ENCODE measurements around the gene KAZALD1. TPM values are rescaled to one million over a fixed set of nuclear protein-coding genes. Genes with fewer than 3 reads are reported as not detected.

KAZALD1 gene
- total and polyA plus RNA-seq, 11 donors = 1.9 to 11.1 (median 7.4) TPM

DNA sequence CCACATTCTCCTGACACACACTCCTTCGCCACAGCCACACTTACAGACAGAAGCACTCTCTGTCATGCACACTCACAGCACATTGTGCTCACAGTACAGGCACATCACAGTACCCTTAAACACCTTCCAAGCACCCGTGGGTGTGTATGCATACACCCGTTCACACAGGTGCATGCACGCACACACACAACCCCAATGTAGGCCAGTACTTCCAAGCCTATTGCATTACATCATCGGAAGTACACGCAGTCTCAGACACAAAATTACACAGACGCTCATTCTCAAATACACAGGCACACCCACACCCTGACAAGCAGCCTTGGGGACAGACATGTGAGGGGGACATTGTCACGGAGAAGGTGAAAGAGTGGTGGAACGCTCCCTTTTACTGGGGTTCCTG is 11.1 kb downstream of the KAZALD1 start:
- ATAC-seq = no peak
- no peak for DNase-seq
- Histone ChIP-seq H3K27me3 (peaks cover 0 to 61% (median 34%) of the 10 kb centered on the region in 9 donors), H3K9me3 (no peaks in the 10 kb centered on the region), H3K4me1 (peaks cover 0 to 28% (median 0%) of the 10 kb centered on the region in 12 donors), H3K4me3 (no peak overlapping the region), H3K27ac (no peak overlapping the region), H3K36me3 (no peaks in the 10 kb centered on the region)
- 61 to 72% (median 67%) methylated on average over 9 of the region's 9 CpGs for WGBS, 4 donors
- TF ChIP-seq, protein P1, sequence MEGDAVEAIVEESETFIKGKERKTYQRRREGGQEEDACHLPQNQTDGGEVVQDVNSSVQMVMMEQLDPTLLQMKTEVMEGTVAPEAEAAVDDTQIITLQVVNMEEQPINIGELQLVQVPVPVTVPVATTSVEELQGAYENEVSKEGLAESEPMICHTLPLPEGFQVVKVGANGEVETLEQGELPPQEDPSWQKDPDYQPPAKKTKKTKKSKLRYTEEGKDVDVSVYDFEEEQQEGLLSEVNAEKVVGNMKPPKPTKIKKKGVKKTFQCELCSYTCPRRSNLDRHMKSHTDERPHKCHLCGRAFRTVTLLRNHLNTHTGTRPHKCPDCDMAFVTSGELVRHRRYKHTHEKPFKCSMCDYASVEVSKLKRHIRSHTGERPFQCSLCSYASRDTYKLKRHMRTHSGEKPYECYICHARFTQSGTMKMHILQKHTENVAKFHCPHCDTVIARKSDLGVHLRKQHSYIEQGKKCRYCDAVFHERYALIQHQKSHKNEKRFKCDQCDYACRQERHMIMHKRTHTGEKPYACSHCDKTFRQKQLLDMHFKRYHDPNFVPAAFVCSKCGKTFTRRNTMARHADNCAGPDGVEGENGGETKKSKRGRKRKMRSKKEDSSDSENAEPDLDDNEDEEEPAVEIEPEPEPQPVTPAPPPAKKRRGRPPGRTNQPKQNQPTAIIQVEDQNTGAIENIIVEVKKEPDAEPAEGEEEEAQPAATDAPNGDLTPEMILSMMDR (IDR thresholded peaks at IDR 0.05) = no peak
- no peak for TF ChIP-seq POLR2A (IDR thresholded peaks at IDR 0.05)
- intact Hi-C loops (cut with DNase I) = no loop called here

DNA sequence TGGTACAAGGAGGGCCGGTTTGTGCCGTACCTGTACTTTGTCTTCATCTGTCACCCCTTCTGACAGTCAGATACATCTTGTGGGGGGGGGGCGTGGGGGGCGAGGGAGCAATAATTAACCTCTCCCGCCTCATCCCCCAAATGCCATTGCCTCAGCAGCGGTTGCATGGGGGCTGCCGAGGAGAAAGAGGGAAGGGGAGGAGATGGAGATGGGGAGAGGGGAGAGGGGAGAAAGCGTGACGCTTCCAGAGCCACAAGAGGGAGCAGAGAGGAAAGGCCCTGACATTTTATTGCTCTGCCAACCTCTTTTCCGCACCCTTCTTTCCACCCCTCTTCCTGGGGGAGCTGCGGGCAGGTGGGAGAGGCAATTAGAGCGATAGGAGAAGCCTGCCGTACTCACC is 11.8 kb downstream of the KAZALD1 start:
- ATAC-seq (no peak), DNase-seq (no peak)
- TF ChIP-seq, protein P1 (IDR thresholded peaks at IDR 0.05) = no peak
- no peak for TF ChIP-seq POLR2A (IDR thresholded peaks at IDR 0.05)
- no peak overlapping the region for H3K4me3 ChIP-seq
- intact Hi-C loops (cut with DNase I) = no loop called here
- H3K27ac ChIP-seq = no peak overlapping the region
- peaks cover 0 to 62% (median 34%) of the 10 kb centered on the region in 9 donors for H3K27me3 ChIP-seq
- H3K4me1 ChIP-seq = peaks cover 0 to 27% (median 0%) of the 10 kb centered on the region in 12 donors
- no peaks in the 10 kb centered on the region for H3K36me3 ChIP-seq
- 12 to 45% (median 28%) methylated on average over 10 to 13 of the region's 13 CpGs for WGBS, 4 donors
- no peaks in the 10 kb centered on the region for H3K9me3 ChIP-seq

- no peak for ATAC-seq
- 7 to 16% (median 11%) methylated on average over 4 of the region's 4 CpGs for WGBS, 4 donors
- Histone ChIP-seq H3K27ac (no peak overlapping the region), H3K9me3 (no peaks in the 10 kb centered on the region), H3K4me3 (no peak overlapping the region), H3K4me1 (peaks cover 0 to 22% (median 0%) of the 10 kb centered on the region in 12 donors), H3K27me3 (peaks cover 0 to 68% (median 34%) of the 10 kb centered on the region in 9 donors), H3K36me3 (no peaks in the 10 kb centered on the region)
- DNase-seq = no peak
- no peak for TF ChIP-seq POLR2A (IDR thresholded peaks at IDR 0.05)
- TF ChIP-seq, protein P1 (IDR thresholded peaks at IDR 0.05) = no peak
- intact Hi-C loops (cut with DNase I) = no loop called here
Measured at GRCh38 chr10:101075775-101076174, 14.0 kb downstream of the KAZALD1 start.

GRCh38 chr10:101076630-101077029 is 14.8 kb downstream of the KAZALD1 start:
- peaks cover 0 to 15% (median 0%) of the 10 kb centered on the region in 12 donors for H3K4me1 ChIP-seq

More at GRCh38 chr10:101076630-101077029, 14.8 kb downstream of the KAZALD1 start:
- Histone ChIP-seq H3K9me3 (no peaks in the 10 kb centered on the region), H3K27me3 (peaks cover 0 to 73% (median 34%) of the 10 kb centered on the region in 9 donors), H3K36me3 (no peaks in the 10 kb centered on the region), H3K4me3 (no peak overlapping the region), H3K27ac (no peak overlapping the region)
- 74 to 83% (median 78%) methylated on average over 5 of the region's 5 CpGs for WGBS, 4 donors
- intact Hi-C loops (cut with DNase I) = no loop called here
- TF ChIP-seq POLR2A (IDR thresholded peaks at IDR 0.05) = no peak
- TF ChIP-seq, protein P1 (IDR thresholded peaks at IDR 0.05) = no peak
- ATAC-seq = no peak
- DNase-seq = no peak
